Mesendoderm (in vitro differentiated cells): ENCODE results near the gene SYT1.

Source experiments
- DNase-seq: peaks from one replicate; pipeline ENCODE4 v3.0.0; 2013
- H2AK5ac ChIP-seq: 2 replicates; pipeline ENCODE4 v1.6.1; 2013; ENCODE audit warnings: low read length, inconsistent platforms
- H2BK120ac ChIP-seq: 2 replicates; pipeline ENCODE4 v1.6.1; 2013; ENCODE audit warnings: low read depth, mild to moderate bottlenecking, low read length, moderate library complexity, mixed read lengths
- H2BK15ac ChIP-seq: replicated peaks from 2 replicates; pipeline ENCODE4 v1.6.1; 2013; ENCODE audit warnings: low read depth, mild to moderate bottlenecking, moderate library complexity
- H2BK5ac ChIP-seq: 2 replicates; pipeline ENCODE4 v1.6.1; 2013; ENCODE audit warnings: low read length, inconsistent platforms
- H3K18ac ChIP-seq: 2 replicates; pipeline ENCODE4 v1.6.1; 2013; ENCODE audit warnings: mild to moderate bottlenecking, low read length, mixed read lengths
- H3K23ac ChIP-seq: one replicate; pipeline ENCODE4 v1.6.1; 2013; ENCODE audit warnings: low read length
- H3K27ac ChIP-seq: 2 replicates; pipeline ENCODE4 v1.5.1; 2013; ENCODE audit warnings: low read depth, mild to moderate bottlenecking, inconsistent platforms, low read length, moderate library complexity
- H3K27me3 ChIP-seq: 2 replicates; pipeline ENCODE4 v1.6.1; 2013; ENCODE audit warnings: low read length, control low read depth, mild to moderate bottlenecking, inconsistent platforms; ENCODE audit not compliant: insufficient read depth, poor library complexity
- H3K36me3 ChIP-seq: 2 replicates; pipeline ENCODE4 v1.6.1; 2013; ENCODE audit warnings: low read length, inconsistent platforms; ENCODE audit not compliant: control insufficient read depth, insufficient read depth
- H3K4ac ChIP-seq: one replicate; pipeline ENCODE4 v1.6.1; 2013; ENCODE audit warnings: low read depth, mild to moderate bottlenecking, low read length, moderate library complexity
- H3K4me1 ChIP-seq: 2 replicates; pipeline ENCODE4 v1.6.1; 2013; ENCODE audit warnings: low read depth, low read length, inconsistent platforms; ENCODE audit not compliant: control insufficient read depth
- H3K4me2 ChIP-seq: 2 replicates; pipeline ENCODE4 v1.6.1; 2013; ENCODE audit warnings: low read length
- H3K4me3 ChIP-seq: 2 replicates; pipeline ENCODE4 v1.5.1; 2013; ENCODE audit warnings: mild to moderate bottlenecking, low read length
- H3K56ac ChIP-seq: one replicate; pipeline ENCODE4 v1.6.1; 2013; ENCODE audit warnings: low read length
- H3K79me1 ChIP-seq: 2 replicates; pipeline ENCODE4 v1.6.1; 2013; ENCODE audit warnings: low read length, inconsistent platforms
- H3K79me2 ChIP-seq: 2 replicates; pipeline ENCODE4 v1.6.1; 2013; ENCODE audit warnings: mild to moderate bottlenecking, low read length; ENCODE audit not compliant: control insufficient read depth, insufficient read depth
- H3K9ac ChIP-seq: 2 replicates; pipeline ENCODE4 v1.6.1; 2013; ENCODE audit warnings: low read length, inconsistent platforms
- H4K5ac ChIP-seq: one replicate; pipeline ENCODE4 v1.6.1; 2013; ENCODE audit warnings: low read length
- H4K8ac ChIP-seq: one replicate; pipeline ENCODE4 v1.6.1; 2013; ENCODE audit warnings: low read depth, mild to moderate bottlenecking, control low read depth, low read length, moderate library complexity
- WGBS: extraction: QIAGEN DNeasy Blood & Tissue Kit; methylation state at CpG from one replicate; pipeline ENCODE4 v1.1.7; 2013; ENCODE audit warnings: low lambda C conversion rate, missing lambda C conversion rate; ENCODE audit not compliant: insufficient coverage; ENCODE audit errors: extremely low coverage; 5-methylcytosine and 5-hydroxymethylcytosine counted together

The SYT1 gene

GRCh38 chr12:79183926-79184325 is 319.4 kb downstream of the SYT1 start:
- no peaks in the 10 kb centered on the region for H3K79me2 ChIP-seq
- no peak overlapping the region for H3K4me3 ChIP-seq
- H3K4ac ChIP-seq, result no peak overlapping the region
- DNase-seq, result no peak
- no peak overlapping the region for H3K9ac ChIP-seq
- H2AK5ac ChIP-seq, result no peak overlapping the region
- no peak overlapping the region for H2BK120ac ChIP-seq
- no peak overlapping the region for H3K56ac ChIP-seq
- no peaks in the 10 kb centered on the region for H3K36me3 ChIP-seq
- no peak overlapping the region for H2BK15ac ChIP-seq
- H2BK5ac ChIP-seq, result no peak overlapping the region
- no peak overlapping the region for H3K23ac ChIP-seq
- H3K4me1 ChIP-seq, result no peaks in the 10 kb centered on the region
- no peaks in the 10 kb centered on the region for H3K27me3 ChIP-seq
- H4K5ac ChIP-seq, result no peak overlapping the region
- no peak overlapping the region for H4K8ac ChIP-seq
- WGBS, result no CpG with 5 or more reads among the region's 3 CpGs
- H3K18ac ChIP-seq, result no peak overlapping the region
- no peaks in the 10 kb centered on the region for H3K79me1 ChIP-seq
- H3K27ac ChIP-seq, result no peak overlapping the region
- no peak overlapping the region for H3K4me2 ChIP-seq

GRCh38 chr12:79186506-79186905 is 321.9 kb downstream of the SYT1 start:
- no peak for DNase-seq
- Histone ChIP-seq H2BK120ac (no peak overlapping the region), H3K4me1 (no peaks in the 10 kb centered on the region), H4K8ac (no peak overlapping the region), H3K18ac (no peak overlapping the region), H3K56ac (no peak overlapping the region), H3K4me3 (no peak overlapping the region), H3K27me3 (no peaks in the 10 kb centered on the region), H3K4me2 (no peak overlapping the region), H3K23ac (no peak overlapping the region), H2BK15ac (no peak overlapping the region), H2BK5ac (no peak overlapping the region), H2AK5ac (no peak overlapping the region), H3K9ac (no peak overlapping the region), H3K27ac (no peak overlapping the region), H3K4ac (no peak overlapping the region), H3K79me1 (no peaks in the 10 kb centered on the region), H3K79me2 (no peaks in the 10 kb centered on the region), H4K5ac (no peak overlapping the region), H3K36me3 (no peaks in the 10 kb centered on the region)
- no CpG with 5 or more reads among the region's 2 CpGs for WGBS

GRCh38 chr12:79187032-79187431 is 322.5 kb downstream of the SYT1 start:
- Histone ChIP-seq H2BK15ac (no peak overlapping the region), H3K27ac (no peak overlapping the region), H2BK120ac (no peak overlapping the region), H3K56ac (no peak overlapping the region), H3K79me2 (no peaks in the 10 kb centered on the region), H3K23ac (no peak overlapping the region), H3K4me1 (no peaks in the 10 kb centered on the region), H3K27me3 (no peaks in the 10 kb centered on the region), H3K4me2 (no peak overlapping the region), H2BK5ac (no peak overlapping the region), H2AK5ac (no peak overlapping the region), H3K36me3 (no peaks in the 10 kb centered on the region), H3K18ac (no peak overlapping the region), H3K4ac (no peak overlapping the region), H3K4me3 (no peak overlapping the region), H4K5ac (no peak overlapping the region), H4K8ac (no peak overlapping the region), H3K79me1 (no peaks in the 10 kb centered on the region), H3K9ac (no peak overlapping the region)
- DNase-seq, result no peak
- no CpG with 5 or more reads among the region's 4 CpGs for WGBS

- Histone ChIP-seq H3K27ac (no peak overlapping the region), H3K4me3 (no peak overlapping the region), H2AK5ac (no peak overlapping the region), H4K5ac (no peak overlapping the region), H3K18ac (no peak overlapping the region), H2BK120ac (no peak overlapping the region), H2BK15ac (no peak overlapping the region), H2BK5ac (no peak overlapping the region), H3K4me2 (no peak overlapping the region), H3K27me3 (no peaks in the 10 kb centered on the region), H3K23ac (no peak overlapping the region), H4K8ac (no peak overlapping the region), H3K36me3 (no peaks in the 10 kb centered on the region), H3K9ac (no peak overlapping the region), H3K4ac (no peak overlapping the region), H3K4me1 (no peaks in the 10 kb centered on the region), H3K79me1 (no peaks in the 10 kb centered on the region), H3K56ac (no peak overlapping the region), H3K79me2 (no peaks in the 10 kb centered on the region)
- no peak for DNase-seq
These were observed 326.8 kb downstream of the SYT1 start for GRCh38 chr12:79191391-79191790.

GRCh38 chr12:79194595-79194994 is 330.0 kb downstream of the SYT1 start:
- H3K4me3 ChIP-seq, result no peak overlapping the region
- no peaks in the 10 kb centered on the region for H3K27me3 ChIP-seq
- H3K36me3 ChIP-seq, result no peaks in the 10 kb centered on the region
- H4K8ac ChIP-seq, result no peak overlapping the region
- H3K79me1 ChIP-seq, result no peaks in the 10 kb centered on the region
- H3K4me2 ChIP-seq, result no peak overlapping the region
- H3K27ac ChIP-seq, result no peak overlapping the region
- H3K9ac ChIP-seq, result no peak overlapping the region
- no peaks in the 10 kb centered on the region for H3K79me2 ChIP-seq
- H2BK15ac ChIP-seq, result no peak overlapping the region
- H2BK120ac ChIP-seq, result no peak overlapping the region
- H3K23ac ChIP-seq, result no peak overlapping the region
- no peak overlapping the region for H3K18ac ChIP-seq
- WGBS, result no CpG with 5 or more reads among the region's 3 CpGs
- no peak overlapping the region for H2BK5ac ChIP-seq
- no peaks in the 10 kb centered on the region for H3K4me1 ChIP-seq
- H3K4ac ChIP-seq, result no peak overlapping the region
- no peak for DNase-seq
- no peak overlapping the region for H2AK5ac ChIP-seq
- H3K56ac ChIP-seq, result no peak overlapping the region
- no peak overlapping the region for H4K5ac ChIP-seq

GRCh38 chr12:79199166-79199565 is 334.6 kb downstream of the SYT1 start:
- Histone ChIP-seq H3K27ac (no peak overlapping the region), H3K36me3 (no peaks in the 10 kb centered on the region), H2BK120ac (no peak overlapping the region), H3K4me3 (no peak overlapping the region), H3K23ac (no peak overlapping the region), H3K4me2 (no peak overlapping the region), H3K27me3 (no peaks in the 10 kb centered on the region), H4K5ac (no peak overlapping the region), H3K4ac (no peak overlapping the region), H4K8ac (no peak overlapping the region), H3K9ac (no peak overlapping the region), H3K56ac (no peak overlapping the region), H3K18ac (no peak overlapping the region), H3K79me2 (no peaks in the 10 kb centered on the region), H2BK15ac (no peak overlapping the region), H3K79me1 (no peaks in the 10 kb centered on the region), H3K4me1 (no peaks in the 10 kb centered on the region), H2AK5ac (no peak overlapping the region), H2BK5ac (no peak overlapping the region)
- DNase-seq, result no peak
- no CpG with 5 or more reads among the region's 1 CpG for WGBS
